Measurements from ENCODE around the gene AKIRIN1.
A peak's percentile ranks its signal among the peaks of the same experiment; 100 is the strongest.
"Not testable (repeated sequence)": the region's sequence is repeated elsewhere in the genome, so short reads cannot be mapped to it uniquely, and the experiment has no call there.

The AKIRIN1 gene, protein sequence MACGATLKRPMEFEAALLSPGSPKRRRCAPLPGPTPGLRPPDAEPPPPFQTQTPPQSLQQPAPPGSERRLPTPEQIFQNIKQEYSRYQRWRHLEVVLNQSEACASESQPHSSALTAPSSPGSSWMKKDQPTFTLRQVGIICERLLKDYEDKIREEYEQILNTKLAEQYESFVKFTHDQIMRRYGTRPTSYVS

DNA sequence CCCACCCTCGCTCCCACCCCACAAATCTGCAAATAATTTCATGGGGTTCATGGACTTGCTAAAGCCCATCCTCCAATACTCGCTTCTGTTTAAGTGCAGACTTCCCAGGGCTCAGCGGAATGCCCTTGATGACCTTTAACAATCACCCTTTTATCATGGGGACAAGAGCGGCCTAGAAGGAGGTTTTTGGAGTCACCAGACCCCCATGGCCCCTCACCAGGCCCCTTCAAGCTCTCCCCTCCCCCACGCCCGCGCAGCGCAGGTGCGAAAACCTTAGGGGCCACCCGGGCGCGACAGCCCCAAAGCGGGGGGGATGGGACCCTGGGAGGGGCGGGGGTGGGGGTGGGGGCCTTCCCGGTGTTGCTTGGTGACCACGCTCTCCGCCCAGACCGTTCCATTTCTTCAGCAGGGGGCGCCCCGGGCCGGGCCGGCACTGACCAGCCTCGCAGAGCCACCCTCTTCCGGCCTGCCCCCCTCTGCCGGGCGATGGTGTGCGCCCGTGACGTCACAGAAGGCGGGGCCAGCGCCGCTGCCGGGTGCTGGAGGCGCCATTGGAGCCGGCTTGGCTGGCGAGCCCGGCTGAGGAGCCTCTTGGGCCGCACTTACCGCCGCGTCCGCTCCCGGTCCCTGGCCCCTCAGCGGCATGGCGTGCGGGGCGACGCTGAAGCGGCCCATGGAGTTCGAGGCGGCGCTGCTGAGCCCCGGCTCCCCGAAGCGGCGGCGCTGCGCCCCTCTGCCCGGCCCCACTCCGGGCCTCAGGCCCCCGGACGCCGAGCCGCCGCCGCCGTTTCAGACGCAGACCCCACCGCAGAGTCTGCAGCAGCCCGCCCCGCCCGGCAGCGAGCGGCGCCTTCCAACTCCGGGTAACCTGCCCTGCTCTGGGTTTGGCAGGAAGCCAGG is at the start of gene AKIRIN1:
Gene AKIRIN1, plus strand, starts transcription at position 539 of the 900 bp plus-strand sequence. Its CDS starts 105 bp downstream, at position 644.
- DNase-seq: peak; percentile 94

DNA sequence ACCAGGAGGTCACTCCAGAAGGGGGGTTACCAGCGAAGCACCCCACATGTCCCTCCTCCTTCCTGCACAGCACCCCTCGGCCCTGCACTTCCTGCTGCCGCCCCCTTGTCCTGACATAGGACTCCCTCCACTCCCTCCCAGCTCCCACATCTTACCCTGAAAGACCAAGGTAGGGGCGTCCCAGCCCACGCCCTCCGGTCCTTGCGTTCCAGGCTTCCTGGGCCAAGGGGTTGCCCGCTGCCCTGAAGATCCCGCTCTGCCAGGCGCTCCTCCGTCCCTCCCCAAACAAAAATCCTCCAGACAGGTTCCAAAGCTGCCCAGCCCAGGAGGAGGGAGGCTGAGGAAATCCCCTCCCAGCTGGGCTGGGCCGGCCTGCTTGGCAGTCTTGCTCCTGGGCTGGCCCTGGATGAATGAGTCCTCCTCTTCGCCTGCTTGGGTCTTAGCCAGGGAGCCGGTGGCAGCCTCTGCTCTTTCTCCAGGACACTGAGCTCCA is 49.5 kb upstream of the AKIRIN1 start, which contains the start of gene RHBDL2:
Gene RHBDL2, minus strand, starts transcription at position 304 of the 493 bp plus-strand sequence. CDS start 22,618 bp downstream, outside the sequence.
- no peak for DNase-seq

DNA sequence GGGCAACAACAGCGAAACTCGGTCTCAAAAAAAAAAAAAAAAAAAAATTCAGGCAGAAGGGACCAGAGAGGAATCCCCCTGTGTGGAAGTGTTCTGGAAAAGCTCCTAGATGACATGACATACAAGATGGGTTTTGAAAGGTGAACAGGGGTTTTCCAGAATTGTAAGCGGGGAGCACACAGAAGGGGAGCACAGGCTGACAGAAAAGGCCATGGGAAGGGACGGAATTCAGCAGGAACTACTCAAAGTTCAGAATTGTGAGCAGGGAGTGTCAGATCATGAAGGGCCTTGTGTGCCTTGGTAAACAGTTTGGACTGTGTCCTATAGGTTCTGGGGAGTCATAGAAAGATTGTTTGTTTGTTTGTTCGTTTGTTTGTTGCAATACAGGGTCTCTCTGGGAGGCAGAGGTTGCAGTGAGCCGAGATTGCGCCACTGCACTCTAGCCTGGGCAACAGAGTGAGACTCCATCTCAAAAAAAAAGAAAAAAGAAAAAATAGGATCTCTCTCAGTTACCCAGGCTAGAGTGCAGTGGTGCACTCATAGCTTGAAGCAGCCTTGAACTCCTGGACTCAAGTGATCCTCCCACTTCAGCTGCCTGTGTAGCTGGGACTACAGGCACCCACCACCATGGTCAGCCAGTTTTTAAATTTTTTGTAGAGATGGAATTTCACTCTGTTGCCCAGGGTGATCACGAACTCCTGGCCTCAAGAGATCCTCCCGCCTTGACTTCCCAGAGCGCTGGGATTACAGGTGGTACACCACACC is 48.2 kb upstream of the AKIRIN1 start:
- DNase-seq: no peak

DNA sequence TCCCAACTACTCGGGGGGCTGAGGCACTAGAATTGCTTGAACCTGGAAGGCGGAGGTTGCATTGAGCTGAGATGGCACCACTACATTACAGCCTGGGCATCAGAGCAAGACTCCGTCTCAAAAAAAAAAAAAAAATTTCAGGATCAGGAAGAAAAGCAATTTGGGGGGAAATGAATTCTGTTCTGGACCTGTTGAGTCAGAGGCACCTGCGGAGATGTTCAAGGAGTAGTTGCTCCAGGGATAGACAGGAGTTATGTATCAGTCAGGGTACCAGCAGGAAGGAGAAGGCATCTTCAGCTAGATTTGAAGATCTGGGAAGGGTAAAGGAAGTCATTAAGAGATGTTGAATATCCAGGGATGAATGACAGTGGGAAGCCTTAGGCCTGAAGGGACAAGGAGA is 46.5 kb upstream of the AKIRIN1 start:
- no peak for DNase-seq

DNA sequence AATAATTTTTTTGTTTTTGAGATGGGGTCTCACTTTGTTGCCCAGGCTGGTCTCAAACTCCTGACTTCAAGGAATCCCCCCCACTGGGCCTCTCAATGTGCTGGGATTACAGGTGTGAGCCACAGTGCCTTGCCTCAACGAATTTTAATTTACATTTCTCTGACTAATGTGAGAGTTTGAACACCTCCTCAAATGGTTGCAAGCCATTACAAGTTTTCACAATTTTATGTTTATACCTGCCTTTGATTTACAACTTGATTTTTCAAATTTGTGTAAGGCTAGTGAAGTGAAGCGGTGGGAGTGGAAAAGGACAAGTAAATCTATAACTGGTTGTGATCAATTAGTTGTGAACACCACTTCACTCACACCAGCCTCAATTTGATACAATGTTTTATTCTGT is 40.5 kb upstream of the AKIRIN1 start:
- DNase-seq: no peak

DNA sequence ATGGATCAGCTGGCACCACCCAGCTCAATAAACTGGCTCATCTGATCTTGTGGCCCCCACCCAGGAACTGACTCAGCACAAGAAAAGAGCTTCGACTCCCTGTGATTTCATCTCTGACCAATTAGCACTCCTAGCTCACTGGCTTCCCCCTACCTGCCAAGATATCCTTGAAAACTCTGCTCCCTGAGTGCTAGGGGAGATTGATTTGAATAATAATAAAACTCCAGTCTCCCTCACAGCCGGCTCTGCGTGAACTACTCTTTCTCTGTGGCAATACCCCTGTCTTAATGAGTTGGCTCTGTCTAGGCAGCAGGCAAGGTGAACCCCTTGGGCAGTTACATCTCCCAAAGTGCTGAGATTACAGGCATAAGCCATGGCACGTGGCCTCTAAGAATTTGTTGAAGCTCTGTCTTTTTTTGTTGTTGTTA is 37.6 kb upstream of the AKIRIN1 start:
- DNase-seq: no peak

DNA sequence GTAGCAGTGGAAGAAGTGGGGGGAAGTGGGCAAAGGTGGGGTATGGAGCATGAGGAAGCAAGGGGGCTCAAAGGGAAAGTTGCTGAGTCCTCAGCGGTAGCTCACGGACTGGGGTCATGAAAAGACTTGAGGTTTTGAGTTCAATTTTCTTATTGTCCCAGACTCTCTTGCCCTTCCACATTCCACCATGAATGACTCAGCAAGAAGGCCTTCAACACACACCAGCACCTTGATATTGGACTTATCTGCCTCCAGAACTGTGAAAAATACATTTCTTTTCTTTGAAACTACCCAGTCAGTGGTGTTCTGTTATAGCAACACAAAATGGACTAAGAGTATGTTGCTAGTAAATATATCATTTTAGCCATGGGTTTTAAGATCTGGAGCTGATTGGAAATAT is 32.1 kb upstream of the AKIRIN1 start:
- no peak for DNase-seq

DNA sequence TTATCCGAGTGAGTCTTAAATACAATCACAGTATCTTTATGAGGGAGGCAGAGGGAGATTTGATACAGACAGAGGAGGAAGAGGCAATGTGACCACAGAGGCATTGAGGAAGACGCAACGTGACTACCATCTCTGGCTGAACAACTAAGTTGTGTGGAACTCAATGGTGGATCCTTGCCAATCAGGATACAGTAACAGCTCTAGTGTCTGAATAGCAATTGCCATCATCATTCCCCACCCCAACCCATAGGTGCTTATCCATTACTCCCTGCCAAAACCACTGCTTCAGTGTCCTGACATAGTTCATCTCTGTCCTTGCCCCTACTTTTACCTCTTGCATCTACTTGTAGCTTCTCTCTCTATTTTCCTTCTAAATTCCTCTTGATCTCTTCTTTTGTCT is 29.0 kb upstream of the AKIRIN1 start:
- no peak for DNase-seq

DNA sequence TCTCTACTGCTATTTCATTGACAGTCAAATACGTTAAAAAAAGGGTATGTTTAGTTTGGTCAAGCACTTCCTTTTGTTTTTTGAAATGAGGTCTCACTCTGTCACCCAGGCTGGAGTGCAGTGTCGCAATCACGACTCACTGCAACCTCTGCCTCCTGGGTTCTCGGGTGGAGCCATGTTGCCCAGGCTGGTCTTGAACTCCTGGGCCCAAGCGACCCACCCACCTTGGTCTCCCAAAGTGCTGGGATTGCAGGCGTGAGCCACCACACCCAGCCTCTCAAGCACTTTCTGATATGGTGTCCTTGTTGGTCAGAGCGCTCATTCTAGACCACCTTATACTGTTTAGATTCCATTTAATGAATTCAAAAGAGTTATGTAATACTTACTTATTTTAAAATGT is 28.5 kb upstream of the AKIRIN1 start:
- no peak for DNase-seq

DNA sequence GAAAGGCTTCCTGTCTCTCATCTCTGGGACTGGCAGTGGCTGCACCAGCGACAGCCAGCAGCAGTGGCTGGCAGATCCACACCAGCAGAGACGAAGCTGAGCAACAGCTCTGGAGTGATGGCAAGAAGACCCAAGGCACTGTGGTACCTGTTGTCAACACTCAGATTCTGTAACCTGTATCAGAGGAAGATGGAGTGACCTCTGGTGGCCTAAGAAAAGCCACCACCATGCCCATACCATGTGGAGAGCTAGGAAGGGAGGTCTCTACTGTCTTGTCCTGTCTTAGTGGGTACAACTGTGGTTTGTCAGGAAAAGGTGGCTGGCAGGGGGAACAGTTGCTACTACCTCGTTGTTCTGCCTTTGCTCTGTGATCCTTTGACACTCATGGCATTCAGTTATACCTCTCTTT is 26.9 kb upstream of the AKIRIN1 start:
- no peak for DNase-seq

DNA sequence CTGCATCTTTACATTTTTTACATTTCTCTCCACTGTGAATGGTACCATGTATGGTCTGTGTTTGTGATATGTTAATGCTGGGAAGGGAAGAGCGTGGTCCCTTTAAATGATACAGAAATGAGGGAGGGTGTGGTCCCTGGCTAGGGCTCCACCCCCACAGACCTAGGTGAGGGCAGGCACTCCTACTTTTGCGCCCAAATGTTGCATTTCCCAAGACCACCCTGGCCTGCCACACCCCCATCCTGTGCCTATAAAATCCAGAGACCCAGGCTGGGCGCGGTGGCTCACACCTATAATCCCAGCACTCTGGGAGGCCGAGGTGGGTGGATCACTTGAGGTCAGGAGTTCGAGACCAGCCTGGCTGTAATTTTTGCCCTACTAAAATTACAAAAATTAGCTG is 17.9 kb upstream of the AKIRIN1 start:
- DNase-seq: not testable (repeated sequence)

DNA sequence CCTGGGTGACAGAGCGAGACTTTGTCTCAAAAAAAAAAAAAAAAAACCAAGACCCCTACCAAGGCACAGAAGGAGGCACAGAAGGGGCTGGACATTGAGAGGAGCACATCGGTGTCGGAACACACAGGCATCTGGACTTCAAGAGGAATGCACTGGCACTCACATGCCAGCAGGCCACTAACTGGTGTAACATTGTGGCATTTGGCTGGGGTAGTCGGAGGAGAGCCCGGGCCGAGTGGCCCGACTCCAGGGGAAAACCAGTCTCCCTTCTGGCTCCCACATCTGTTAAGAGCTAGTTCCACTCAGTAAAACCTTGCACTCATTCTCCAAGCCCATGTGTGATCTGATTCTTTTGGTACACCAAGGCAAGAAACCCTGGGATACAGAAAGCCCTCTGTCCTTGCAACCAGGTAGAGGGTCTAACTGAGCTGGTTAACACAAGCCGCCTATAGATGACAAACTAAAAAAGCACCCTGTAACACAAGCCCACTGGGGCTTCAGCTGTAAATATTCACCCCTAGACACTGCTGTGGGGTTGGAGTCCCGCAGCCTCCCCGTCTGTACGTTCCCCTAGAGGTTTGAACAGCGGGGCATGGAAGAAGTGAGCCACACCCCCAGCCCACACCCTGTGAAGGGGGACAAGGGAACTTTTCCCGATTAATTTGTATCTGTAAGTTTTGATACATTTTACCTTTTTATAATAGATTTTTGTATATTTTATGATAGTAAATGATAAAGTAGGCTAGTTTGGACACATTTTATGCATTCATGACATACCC is 17.2 kb upstream of the AKIRIN1 start:
- no peak for DNase-seq

DNA sequence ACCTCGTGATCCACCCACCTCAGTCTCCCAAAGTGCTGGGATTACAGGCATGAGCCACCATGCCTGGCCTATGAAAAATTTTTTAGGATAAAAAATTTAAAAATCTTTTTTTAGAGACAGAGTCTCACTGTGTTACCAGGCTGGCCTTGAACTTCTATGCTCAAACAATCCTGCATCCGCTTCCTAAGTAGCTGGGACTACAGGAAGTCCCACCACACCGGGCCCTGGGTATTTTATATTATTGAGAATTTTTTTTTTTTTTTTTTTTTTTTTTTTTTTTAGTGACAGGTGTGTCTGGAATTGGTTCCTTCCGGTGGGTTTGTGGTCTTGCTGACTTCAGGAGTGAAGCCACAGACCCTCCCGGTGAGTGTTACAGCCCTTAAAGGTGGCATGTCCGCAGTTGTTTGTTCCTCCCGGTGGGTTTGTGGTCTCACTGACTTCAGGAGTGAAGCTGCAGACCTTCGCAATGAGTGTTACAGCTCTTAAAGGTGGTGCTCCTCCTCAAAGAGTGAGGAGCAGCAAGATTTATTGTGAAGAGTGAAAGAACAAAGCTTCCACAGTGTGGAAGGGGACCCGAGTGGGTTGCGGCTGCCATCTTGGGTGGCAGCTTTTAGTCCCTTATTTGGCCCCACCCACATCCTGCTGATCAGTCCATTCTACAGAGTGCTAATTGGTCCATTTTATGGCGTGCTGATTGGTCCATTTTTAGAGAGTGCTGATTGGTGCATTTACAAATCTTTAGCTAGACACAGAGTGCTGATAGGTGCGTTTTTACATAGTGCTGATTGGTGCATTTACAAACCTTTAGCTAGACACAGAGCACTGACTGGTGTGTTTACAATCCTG is 13.5 kb upstream of the AKIRIN1 start:
- not testable (repeated sequence) for DNase-seq

DNA sequence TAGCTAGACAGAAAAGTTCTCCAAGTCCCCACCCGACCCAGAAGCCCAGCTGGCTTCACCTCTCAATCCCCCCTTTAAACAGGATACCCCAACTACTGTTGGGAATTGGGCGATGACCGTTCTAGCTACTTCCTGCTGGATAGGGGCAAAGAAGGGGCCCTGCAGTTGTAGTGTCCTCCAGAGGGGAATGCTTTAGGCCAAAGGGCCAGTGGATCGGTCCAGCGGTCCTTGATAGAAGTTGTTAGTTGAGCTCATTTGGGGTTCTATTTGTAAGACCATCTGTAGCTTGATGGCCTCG is 12.9 kb upstream of the AKIRIN1 start:
- DNase-seq: not testable (repeated sequence)

DNA sequence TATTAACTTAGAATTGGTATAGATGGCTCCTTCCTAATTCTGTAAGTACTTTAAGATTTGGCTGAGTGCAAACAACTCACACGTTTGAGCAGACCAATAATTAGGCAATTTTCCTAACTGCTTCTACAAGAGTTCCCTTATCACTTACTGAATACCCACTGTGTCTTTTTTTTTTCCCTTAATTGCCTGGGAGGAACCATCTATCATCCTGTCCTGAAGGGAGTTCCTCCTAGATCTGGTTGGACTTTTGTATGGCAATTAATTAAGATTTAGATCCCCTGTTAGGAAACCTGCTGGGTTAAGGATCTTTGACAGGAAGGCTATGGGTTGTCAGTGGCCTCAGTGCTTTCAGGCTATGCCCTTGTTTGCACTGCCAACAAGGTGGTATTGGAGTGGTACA is 11.7 kb upstream of the AKIRIN1 start:
- not testable (repeated sequence) for DNase-seq

DNA sequence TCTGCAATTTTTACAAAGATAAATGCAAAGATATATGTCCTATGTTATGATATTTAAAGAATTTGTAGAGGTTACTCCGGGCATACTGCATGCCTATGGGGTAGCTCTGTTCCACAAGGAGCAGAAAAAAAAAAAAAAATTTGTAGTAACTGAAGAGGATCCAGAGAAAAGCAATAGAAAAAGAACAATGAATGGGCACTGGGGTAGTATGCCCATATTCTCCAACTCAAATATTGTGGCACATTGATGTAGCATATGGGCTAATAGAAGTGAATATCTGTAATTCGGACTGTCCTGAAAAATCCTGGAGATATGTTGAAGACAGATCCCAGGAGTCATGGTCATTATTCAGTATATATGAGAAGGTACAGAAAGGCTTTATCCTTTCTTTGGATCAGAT is 1.1 kb upstream of the AKIRIN1 start:
- no peak for DNase-seq

DNA sequence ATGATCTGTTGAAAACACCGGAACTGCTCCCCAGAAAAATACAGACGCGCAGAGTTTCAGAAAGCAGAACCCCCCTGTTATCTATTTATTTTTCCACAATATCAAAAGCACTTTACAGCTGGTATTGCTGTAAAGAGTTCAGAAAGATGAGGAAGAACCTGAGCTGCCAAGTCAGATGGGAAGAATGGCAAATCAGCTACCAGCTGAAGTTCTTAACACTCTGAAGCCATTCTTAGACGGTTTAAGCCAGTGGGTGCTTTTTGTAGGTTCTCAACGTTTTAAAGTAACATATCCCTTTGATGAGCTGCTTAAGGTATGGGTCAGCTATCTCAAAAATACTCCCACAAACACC is 714 bp upstream of the AKIRIN1 start:
- no peak for DNase-seq

DNA sequence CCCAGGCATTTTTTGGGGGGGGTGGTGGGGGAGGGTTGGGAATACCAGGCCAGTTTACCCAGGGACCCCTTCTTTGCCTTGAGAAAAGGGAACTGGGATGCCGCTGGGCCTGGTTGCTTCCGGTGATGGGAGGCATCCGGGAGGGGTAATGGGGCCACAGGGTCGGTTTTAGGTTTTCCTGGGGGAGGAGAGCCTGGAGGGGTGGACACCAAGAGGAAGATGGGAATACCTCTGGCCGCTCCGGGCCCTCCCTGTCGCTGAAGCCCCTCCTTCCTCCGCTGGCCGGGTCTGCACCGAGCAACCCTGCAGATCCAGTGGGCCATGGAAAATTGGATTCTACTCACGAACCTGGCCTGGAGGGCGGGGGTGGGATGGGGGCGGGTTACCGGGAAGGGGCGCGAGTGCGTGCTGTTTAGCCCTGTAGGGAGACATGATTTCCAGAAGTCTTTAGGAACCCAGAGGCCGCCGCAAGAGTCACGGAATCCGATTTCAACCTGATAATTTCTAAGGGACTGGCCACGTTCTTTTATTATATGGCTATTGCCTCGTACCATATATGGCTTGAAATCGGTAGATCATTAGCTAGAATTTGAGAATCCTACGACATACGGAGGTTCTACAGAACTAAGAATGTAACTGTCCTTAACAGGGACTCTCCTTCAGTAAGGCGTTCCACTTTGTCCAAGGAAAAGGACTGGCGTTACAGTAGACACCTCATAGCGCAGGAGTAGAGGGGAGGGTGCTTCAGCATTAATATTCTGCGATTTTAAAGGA is 749 bp downstream of the AKIRIN1 start:
- DNase-seq: peak; percentile 36

DNA sequence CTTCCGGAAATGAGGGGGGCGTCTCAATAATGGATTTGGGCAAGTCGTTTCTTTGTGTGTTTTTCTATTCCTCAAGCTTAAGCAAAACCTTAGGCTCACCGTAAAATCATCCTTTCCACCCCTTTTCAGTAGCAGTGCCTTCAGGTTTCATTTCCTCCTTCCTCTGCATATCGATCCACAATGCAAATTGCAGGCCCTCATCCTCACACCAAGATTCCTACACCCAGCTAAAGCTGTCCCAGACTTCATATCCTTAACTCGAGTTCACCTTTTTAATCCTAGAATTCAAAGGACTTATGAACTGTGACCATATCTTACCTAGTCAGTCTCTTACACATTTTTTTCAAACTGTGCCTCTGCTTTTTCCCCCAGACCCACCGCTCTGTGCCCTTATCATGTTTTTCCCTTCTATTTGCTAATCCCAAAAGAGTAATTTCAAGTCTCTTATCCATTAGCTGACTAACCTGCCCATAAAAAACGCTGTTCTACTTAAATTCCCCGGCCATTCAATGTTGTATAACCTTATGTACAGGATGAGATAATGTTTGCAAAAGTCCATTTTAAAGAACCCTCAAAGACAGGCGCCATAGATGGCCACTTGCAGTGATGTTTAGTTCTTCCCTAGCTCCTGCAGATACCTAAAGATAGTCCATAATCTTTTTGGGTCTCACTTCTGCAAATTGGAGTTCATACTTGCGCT is 1.5 kb downstream of the AKIRIN1 start:
- no peak for DNase-seq

DNA sequence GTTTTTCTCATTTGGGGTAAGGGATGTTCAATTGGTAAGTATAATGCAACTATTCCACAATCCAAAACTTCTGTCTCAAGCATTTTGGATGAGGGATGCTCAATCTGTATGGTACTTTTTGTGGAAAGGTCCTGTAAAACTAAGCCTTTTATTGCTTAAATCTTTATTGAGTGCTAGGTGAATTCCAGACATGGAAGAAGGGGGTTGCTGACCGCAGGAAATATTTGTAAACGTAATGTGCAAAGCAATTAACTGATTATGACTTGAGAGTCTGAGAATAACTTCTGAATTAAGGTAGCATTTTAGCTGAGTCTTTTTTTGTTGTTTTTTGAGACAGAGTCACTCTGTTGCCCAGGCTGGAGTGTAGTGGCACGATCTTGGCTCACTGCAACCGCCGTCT is 3.1 kb downstream of the AKIRIN1 start:
- DNase-seq: no peak

Measured in NCI-H1105 treated with DMSO at 0.1 percent for 48 hours (cell line).